SH-SY5Y (cell line): ENCODE results near the gene HIRA.

Experiments used
- GATA2 ChIP-seq: IDR thresholded peaks from 2 replicates; pipeline ENCODE4 v1.6.1; 2011; ENCODE audit warnings: mild to moderate bottlenecking, low read depth, low read length
- GATA3 ChIP-seq: IDR thresholded peaks from 2 replicates; pipeline ENCODE4 v1.6.1; 2011; ENCODE audit warnings: low read depth, mild to moderate bottlenecking, low read length, moderate library complexity

DNA sequence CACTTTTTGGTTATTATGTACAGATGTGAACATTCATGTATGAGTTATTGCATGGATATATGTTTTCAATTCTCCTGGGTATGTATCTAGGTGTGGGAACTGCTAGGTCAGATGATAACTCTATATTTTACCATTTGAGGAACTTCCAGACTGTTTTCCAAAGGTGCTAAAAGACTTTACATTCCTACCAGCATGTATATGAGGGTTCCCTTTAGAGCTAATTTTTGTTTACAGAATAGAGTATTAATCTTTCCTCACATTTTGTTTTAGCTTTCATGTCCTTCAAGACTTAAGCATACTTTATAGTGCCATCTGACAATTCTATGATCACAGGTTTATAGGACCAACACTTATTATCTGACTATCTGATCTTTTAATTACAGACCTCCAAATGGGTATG is 59.6 kb downstream of the HIRA start:
- no peak for TF ChIP-seq GATA2
- TF ChIP-seq GATA3, result no peak
